ENCODE data around the gene PRSS2. TPM values are rescaled to one million over a fixed set of nuclear protein-coding genes. Genes with fewer than 3 reads are reported as not detected.
"Not testable (repeated sequence)": the region's sequence is repeated elsewhere in the genome, so short reads cannot be mapped to it uniquely, and the experiment has no call there.

PRSS2 gene
- polyA plus RNA-seq, 1 of the 3 experiments (the other 2 are of a cell fraction): not detected

GRCh38 chr7:142759433-142759832, 11.3 kb upstream of the PRSS2 start:
- Histone ChIP-seq H3K79me2 (ENCODE audit: insufficient read depth) (no peaks in the 10 kb centered on the region), H3K27ac (ENCODE audit: low read depth in 2 of 2, low read length in 1 of 2) (no peak overlapping the region), H3K9ac (no peak overlapping the region), H3K9me3 (no peaks in the 10 kb centered on the region), H3K4me1 (ENCODE audit: control insufficient read depth in 1 of 2, insufficient read depth in 2 of 2, low read depth in 1 of 2, low read length in 1 of 2) (no peaks in the 10 kb centered on the region), H4K20me1 (ENCODE audit: insufficient read depth) (no peaks in the 10 kb centered on the region), H3K36me3 (replicated peaks in 1 of 2; ENCODE audit: control insufficient read depth in 1 of 2, insufficient read depth in 2 of 2, low read length in 1 of 2) (no peaks in the 10 kb centered on the region), H3K4me3 (ENCODE audit: low read depth in 2 of 2, low read length in 1 of 2) (no peak overlapping the region), H3F3A (replicated peaks; ENCODE audit: insufficient read depth) (no peaks in the 10 kb centered on the region), H3K9me2 (no peaks in the 10 kb centered on the region), H2AFZ (ENCODE audit: low read depth) (no peak overlapping the region), H3K4me2 (no peak overlapping the region), H3K27me3 (ENCODE audit: insufficient read depth) (peaks cover 58% of the 10 kb centered on the region)
- CTCF ChIA-PET: interaction anchor here (0.8 to 1.7 kb wide), 2 partner anchors 46 to 224 kb away, joined by 3 to 4 read pairs; no protein-coding TSS in a partner anchor
- TF ChIP-seq MAX (IDR thresholded peaks at IDR 0.05; ENCODE audit: low read depth) (no peak), RFX5 (IDR thresholded peaks at IDR 0.05; ENCODE audit: low read length) (no peak)
- 29% methylated on average over 1 of the region's 1 CpG for WGBS (ENCODE audit: low lambda C conversion rate)
- DNase-seq: no peak
- POLR2A ChIA-PET: no interaction called here

GRCh38 chr7:142760071-142760642, 10.6 kb upstream of the PRSS2 start:
- 18% methylated on average over 5 of the region's 5 CpGs for WGBS (ENCODE audit: low lambda C conversion rate)
- no peaks in the 10 kb centered on the region for H3K4me1 ChIP-seq (ENCODE audit: control insufficient read depth in 1 of 2, insufficient read depth in 2 of 2, low read depth in 1 of 2, low read length in 1 of 2)
- no peaks in the 10 kb centered on the region for H3K9me2 ChIP-seq
- H4K20me1 ChIP-seq (ENCODE audit: insufficient read depth): no peaks in the 10 kb centered on the region
- H3K9me3 ChIP-seq: no peaks in the 10 kb centered on the region
- TF ChIP-seq CHD2 (IDR thresholded peaks at IDR 0.05; ENCODE audit: low read length, partially characterized antibody) (no peak), FOXM1 (IDR thresholded peaks at IDR 0.05; ENCODE audit: low read depth) (no peak), MAX (IDR thresholded peaks at IDR 0.05; ENCODE audit: low read depth) (no peak), FOXJ3 (CRISPR knock-in tag; IDR thresholded peaks at IDR 0.05) (no peak), RAD21 (IDR thresholded peaks at IDR 0.05; ENCODE audit: low read length) (no peak), GABPA (IDR thresholded peaks at IDR 0.05; ENCODE audit: low read depth) (no peak), USF1 (IDR thresholded peaks at IDR 0.05; ENCODE audit: borderline replicate concordance, low read depth) (no peak)
- TF ChIP-seq, protein P1, sequence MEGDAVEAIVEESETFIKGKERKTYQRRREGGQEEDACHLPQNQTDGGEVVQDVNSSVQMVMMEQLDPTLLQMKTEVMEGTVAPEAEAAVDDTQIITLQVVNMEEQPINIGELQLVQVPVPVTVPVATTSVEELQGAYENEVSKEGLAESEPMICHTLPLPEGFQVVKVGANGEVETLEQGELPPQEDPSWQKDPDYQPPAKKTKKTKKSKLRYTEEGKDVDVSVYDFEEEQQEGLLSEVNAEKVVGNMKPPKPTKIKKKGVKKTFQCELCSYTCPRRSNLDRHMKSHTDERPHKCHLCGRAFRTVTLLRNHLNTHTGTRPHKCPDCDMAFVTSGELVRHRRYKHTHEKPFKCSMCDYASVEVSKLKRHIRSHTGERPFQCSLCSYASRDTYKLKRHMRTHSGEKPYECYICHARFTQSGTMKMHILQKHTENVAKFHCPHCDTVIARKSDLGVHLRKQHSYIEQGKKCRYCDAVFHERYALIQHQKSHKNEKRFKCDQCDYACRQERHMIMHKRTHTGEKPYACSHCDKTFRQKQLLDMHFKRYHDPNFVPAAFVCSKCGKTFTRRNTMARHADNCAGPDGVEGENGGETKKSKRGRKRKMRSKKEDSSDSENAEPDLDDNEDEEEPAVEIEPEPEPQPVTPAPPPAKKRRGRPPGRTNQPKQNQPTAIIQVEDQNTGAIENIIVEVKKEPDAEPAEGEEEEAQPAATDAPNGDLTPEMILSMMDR (IDR thresholded peaks at IDR 0.05): no peak
- TF ChIP-seq, protein P2, sequence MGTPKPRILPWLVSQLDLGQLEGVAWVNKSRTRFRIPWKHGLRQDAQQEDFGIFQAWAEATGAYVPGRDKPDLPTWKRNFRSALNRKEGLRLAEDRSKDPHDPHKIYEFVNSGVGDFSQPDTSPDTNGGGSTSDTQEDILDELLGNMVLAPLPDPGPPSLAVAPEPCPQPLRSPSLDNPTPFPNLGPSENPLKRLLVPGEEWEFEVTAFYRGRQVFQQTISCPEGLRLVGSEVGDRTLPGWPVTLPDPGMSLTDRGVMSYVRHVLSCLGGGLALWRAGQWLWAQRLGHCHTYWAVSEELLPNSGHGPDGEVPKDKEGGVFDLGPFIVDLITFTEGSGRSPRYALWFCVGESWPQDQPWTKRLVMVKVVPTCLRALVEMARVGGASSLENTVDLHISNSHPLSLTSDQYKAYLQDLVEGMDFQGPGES (IDR thresholded peaks at IDR 0.05; ENCODE audit: low read depth, low read length): no peak
- TF ChIP-seq, protein P3, sequence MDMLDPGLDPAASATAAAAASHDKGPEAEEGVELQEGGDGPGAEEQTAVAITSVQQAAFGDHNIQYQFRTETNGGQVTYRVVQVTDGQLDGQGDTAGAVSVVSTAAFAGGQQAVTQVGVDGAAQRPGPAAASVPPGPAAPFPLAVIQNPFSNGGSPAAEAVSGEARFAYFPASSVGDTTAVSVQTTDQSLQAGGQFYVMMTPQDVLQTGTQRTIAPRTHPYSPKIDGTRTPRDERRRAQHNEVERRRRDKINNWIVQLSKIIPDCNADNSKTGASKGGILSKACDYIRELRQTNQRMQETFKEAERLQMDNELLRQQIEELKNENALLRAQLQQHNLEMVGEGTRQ (IDR thresholded peaks at IDR 0.05; ENCODE audit: borderline replicate concordance, low read depth, low read length): no peak
- H3K9ac ChIP-seq: no peak overlapping the region
- H3K4me3 ChIP-seq (ENCODE audit: low read depth in 2 of 2, low read length in 1 of 2): no peak overlapping the region
- H3K27me3 ChIP-seq (ENCODE audit: insufficient read depth): peaks cover 58% of the 10 kb centered on the region
- H3F3A ChIP-seq (replicated peaks; ENCODE audit: insufficient read depth): no peaks in the 10 kb centered on the region
- ChIA-PET CTCF (interaction anchor here (1.6 to 2.5 kb wide), 3 partner anchors 23 to 157 kb away, joined by 4 to 13 read pairs (median 4); no protein-coding TSS in a partner anchor), POLR2A (interaction anchor here (0.9 kb wide), 1 partner anchor 10 kb away, joined by 3 read pairs; the partner anchor contains the start of gene PRSS1)
- no peaks in the 10 kb centered on the region for H3K36me3 ChIP-seq (replicated peaks in 1 of 2; ENCODE audit: control insufficient read depth in 1 of 2, insufficient read depth in 2 of 2, low read length in 1 of 2)
- H3K27ac ChIP-seq (ENCODE audit: low read depth in 2 of 2, low read length in 1 of 2): no peak overlapping the region
- no peak for DNase-seq
- H2AFZ ChIP-seq (ENCODE audit: low read depth): no peak overlapping the region
- no peak overlapping the region for H3K4me2 ChIP-seq
- H3K79me2 ChIP-seq (ENCODE audit: insufficient read depth): no peaks in the 10 kb centered on the region

- WGBS (ENCODE audit: low lambda C conversion rate): 10% methylated on average over 2 of the region's 2 CpGs
- H3K9me3 ChIP-seq; H3K9ac ChIP-seq; H3K27ac ChIP-seq (ENCODE audit: low read depth in 2 of 2, low read length in 1 of 2); H3F3A ChIP-seq (replicated peaks; ENCODE audit: insufficient read depth); H3K4me1 ChIP-seq (ENCODE audit: control insufficient read depth in 1 of 2, insufficient read depth in 2 of 2, low read depth in 1 of 2, low read length in 1 of 2); DNase-seq; H3K79me2 ChIP-seq (ENCODE audit: insufficient read depth); H2AFZ ChIP-seq (ENCODE audit: low read depth); H3K36me3 ChIP-seq (replicated peaks in 1 of 2; ENCODE audit: control insufficient read depth in 1 of 2, insufficient read depth in 2 of 2, low read length in 1 of 2); H3K4me2 ChIP-seq; H3K4me3 ChIP-seq (ENCODE audit: low read depth in 2 of 2, low read length in 1 of 2); H4K20me1 ChIP-seq (ENCODE audit: insufficient read depth); POLR2A ChIA-PET; H3K9me2 ChIP-seq: not testable (repeated sequence)
- peaks cover 58% of the 10 kb centered on the region for H3K27me3 ChIP-seq (ENCODE audit: insufficient read depth)
- CTCF ChIA-PET: interaction anchor here (1.1 to 2.5 kb wide), 4 partner anchors 21 to 158 kb away, joined by 3 to 13 read pairs (median 5); no protein-coding TSS in a partner anchor
Observed at GRCh38 chr7:142761606-142762005, 9.2 kb upstream of the PRSS2 start.
